ENCODE results near the gene DRGX.

DNA sequence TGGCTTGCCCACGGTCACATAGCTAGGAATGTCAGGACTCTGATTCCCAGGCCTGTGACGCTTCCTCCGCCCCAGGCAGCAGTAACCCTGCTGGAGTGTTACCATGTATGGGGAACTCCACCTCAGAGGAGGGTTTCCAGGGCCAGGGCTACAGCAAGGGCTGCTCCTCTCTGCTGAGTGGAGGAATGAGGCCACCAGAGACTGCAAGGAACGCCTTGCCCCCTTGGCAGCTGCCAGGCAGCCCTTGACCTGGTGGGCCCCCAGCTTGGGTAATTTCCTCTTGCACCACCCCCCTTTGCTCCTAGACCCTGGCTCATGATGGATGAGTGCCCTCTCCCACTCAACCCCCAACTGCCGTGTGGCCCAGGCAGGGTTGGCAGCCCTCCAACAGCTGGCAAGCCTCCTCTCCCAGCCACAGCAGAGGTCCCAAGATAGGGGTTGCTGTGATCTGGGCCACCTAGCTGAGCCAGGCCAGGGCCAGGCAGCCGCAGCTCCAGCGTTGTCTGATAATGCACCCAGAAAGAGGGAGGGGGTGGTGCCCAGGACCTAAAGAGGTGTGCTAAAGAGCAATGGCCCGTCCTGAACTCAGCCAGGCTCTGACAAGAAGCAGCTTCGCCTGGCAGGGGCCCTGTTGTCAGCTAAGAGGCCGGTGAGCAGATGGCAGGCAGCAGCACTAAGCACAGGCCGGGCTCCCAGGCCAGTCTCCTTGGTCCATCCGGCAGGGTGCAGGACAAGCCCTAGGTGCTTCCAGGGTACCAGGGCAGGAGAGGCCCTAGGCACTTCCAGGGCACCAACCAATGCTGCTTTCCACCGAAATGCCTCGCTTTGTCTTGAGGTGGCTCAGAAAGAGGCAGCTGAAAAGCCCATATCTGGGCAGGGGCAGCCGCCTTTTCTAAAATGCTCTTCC is 35.4 kb downstream of the DRGX start:
- TF ChIP-seq, protein P1, sequence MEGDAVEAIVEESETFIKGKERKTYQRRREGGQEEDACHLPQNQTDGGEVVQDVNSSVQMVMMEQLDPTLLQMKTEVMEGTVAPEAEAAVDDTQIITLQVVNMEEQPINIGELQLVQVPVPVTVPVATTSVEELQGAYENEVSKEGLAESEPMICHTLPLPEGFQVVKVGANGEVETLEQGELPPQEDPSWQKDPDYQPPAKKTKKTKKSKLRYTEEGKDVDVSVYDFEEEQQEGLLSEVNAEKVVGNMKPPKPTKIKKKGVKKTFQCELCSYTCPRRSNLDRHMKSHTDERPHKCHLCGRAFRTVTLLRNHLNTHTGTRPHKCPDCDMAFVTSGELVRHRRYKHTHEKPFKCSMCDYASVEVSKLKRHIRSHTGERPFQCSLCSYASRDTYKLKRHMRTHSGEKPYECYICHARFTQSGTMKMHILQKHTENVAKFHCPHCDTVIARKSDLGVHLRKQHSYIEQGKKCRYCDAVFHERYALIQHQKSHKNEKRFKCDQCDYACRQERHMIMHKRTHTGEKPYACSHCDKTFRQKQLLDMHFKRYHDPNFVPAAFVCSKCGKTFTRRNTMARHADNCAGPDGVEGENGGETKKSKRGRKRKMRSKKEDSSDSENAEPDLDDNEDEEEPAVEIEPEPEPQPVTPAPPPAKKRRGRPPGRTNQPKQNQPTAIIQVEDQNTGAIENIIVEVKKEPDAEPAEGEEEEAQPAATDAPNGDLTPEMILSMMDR (IDR thresholded peaks at IDR 0.05; ENCODE audit: insufficient read depth, low read length): no peak
- TF ChIP-seq, protein P2, sequence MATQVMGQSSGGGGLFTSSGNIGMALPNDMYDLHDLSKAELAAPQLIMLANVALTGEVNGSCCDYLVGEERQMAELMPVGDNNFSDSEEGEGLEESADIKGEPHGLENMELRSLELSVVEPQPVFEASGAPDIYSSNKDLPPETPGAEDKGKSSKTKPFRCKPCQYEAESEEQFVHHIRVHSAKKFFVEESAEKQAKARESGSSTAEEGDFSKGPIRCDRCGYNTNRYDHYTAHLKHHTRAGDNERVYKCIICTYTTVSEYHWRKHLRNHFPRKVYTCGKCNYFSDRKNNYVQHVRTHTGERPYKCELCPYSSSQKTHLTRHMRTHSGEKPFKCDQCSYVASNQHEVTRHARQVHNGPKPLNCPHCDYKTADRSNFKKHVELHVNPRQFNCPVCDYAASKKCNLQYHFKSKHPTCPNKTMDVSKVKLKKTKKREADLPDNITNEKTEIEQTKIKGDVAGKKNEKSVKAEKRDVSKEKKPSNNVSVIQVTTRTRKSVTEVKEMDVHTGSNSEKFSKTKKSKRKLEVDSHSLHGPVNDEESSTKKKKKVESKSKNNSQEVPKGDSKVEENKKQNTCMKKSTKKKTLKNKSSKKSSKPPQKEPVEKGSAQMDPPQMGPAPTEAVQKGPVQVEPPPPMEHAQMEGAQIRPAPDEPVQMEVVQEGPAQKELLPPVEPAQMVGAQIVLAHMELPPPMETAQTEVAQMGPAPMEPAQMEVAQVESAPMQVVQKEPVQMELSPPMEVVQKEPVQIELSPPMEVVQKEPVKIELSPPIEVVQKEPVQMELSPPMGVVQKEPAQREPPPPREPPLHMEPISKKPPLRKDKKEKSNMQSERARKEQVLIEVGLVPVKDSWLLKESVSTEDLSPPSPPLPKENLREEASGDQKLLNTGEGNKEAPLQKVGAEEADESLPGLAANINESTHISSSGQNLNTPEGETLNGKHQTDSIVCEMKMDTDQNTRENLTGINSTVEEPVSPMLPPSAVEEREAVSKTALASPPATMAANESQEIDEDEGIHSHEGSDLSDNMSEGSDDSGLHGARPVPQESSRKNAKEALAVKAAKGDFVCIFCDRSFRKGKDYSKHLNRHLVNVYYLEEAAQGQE (IDR thresholded peaks at IDR 0.05; ENCODE audit: insufficient replicate concordance, low read depth): no peak
